Stimulated activated CD4-positive, alpha-beta T cell treated with anti-CD3 and anti-CD28 coated beads, Interleukin-4, amount 100 ng/mL, for 24 hours (primary cell): Measurements from ENCODE around the gene GLMN.
"Not testable (repeated sequence)": the region's sequence is repeated elsewhere in the genome, so short reads cannot be mapped to it uniquely, and the experiment has no call there.

ENCODE experiments used
- DNase-seq: peaks from one replicate; pipeline ENCODE4 v3.0.0-alpha.2; 2020

The GLMN gene

GRCh38 chr1:92299477-92300150, 827 bp upstream of the GLMN start:
- no peak for DNase-seq

- DNase-seq, result no peak
These were observed 594 bp downstream of the GLMN start for GRCh38 chr1:92298213-92298572.

GRCh38 chr1:92291372-92291999, 7.3 kb downstream of the GLMN start:
- no peak for DNase-seq

GRCh38 chr1:92281411-92281810, 17.4 kb downstream of the GLMN start:
- DNase-seq, result not testable (repeated sequence)

- not testable (repeated sequence) for DNase-seq
These were observed 19.0 kb downstream of the GLMN start for GRCh38 chr1:92279781-92280180.

- DNase-seq, result no peak
These were observed 21.6 kb downstream of the GLMN start for GRCh38 chr1:92277105-92277723.

- DNase-seq, result no peak
These were observed 22.7 kb downstream of the GLMN start for GRCh38 chr1:92276082-92276481.

- DNase-seq, result no peak
These were observed 23.8 kb downstream of the GLMN start for GRCh38 chr1:92274939-92275338.

GRCh38 chr1:92273039-92273438, 25.7 kb downstream of the GLMN start:
- no peak for DNase-seq

- DNase-seq, result no peak
These were observed 36.3 kb downstream of the GLMN start for GRCh38 chr1:92262516-92262915.

- no peak for DNase-seq
These were observed 39.4 kb downstream of the GLMN start for GRCh38 chr1:92259350-92259749.

GRCh38 chr1:92254714-92255113, 44.1 kb downstream of the GLMN start:
- DNase-seq, result not testable (repeated sequence)

- no peak for DNase-seq
These were observed 54.4 kb downstream of the GLMN start for GRCh38 chr1:92244376-92244775.

GRCh38 chr1:92240034-92240433, 58.8 kb downstream of the GLMN start:
- no peak for DNase-seq

- no peak for DNase-seq
These were observed 68.1 kb downstream of the GLMN start for GRCh38 chr1:92230736-92231135.

- DNase-seq, result no peak
These were observed 70.4 kb downstream of the GLMN start for GRCh38 chr1:92228401-92228800.

GRCh38 chr1:92219028-92219427, 79.8 kb downstream of the GLMN start:
- no peak for DNase-seq

- no peak for DNase-seq
These were observed 80.2 kb downstream of the GLMN start for GRCh38 chr1:92218559-92218958.

GRCh38 chr1:92217721-92218120, 81.1 kb downstream of the GLMN start, which contains the start of gene C1orf146:
TSS of gene C1orf146 (plus strand) at chr1:92217915. CDS start at chr1:92231421, 13,506 bp downstream.
- no peak for DNase-seq

- no peak for DNase-seq
These were observed 87.6 kb downstream of the GLMN start for GRCh38 chr1:92211166-92211565.

- no peak for DNase-seq
These were observed 88.1 kb downstream of the GLMN start for GRCh38 chr1:92210701-92211100.

GRCh38 chr1:92203105-92203504, 95.7 kb downstream of the GLMN start:
- DNase-seq, result no peak

GRCh38 chr1:92201973-92202372, 96.8 kb downstream of the GLMN start:
- no peak for DNase-seq
